Liver (tissue), 3 donors: ENCODE measurements around the gene PALLD.

Experiments used
- FOXA1 ChIP-seq: IDR thresholded peaks from 2 replicates; pipeline ENCODE4 v1.6.1; 2016; ENCODE audit warnings: antibody characterized with exemption
- FOXA2 ChIP-seq: IDR thresholded peaks from 2 replicates; pipeline ENCODE4 v1.6.1; 2016; ENCODE audit warnings: antibody characterized with exemption
- JUND ChIP-seq, 2 donors: IDR thresholded peaks; 2 replicates each; pipeline ENCODE4 v1.6.1; 2016; ENCODE audit warnings: antibody characterized with exemption in 2 of 2
- NR2F2 ChIP-seq: IDR thresholded peaks from 2 replicates; pipeline ENCODE4 v1.6.1; 2016; ENCODE audit warnings: antibody characterized with exemption
- RAD21 ChIP-seq, 2 donors: IDR thresholded peaks; 2 replicates each; pipeline ENCODE4 v1.6.1; 2016; ENCODE audit warnings: antibody characterized with exemption in 2 of 2, mild to moderate bottlenecking in 2 of 2
- RXRA ChIP-seq, 2 donors: IDR thresholded peaks; 2 replicates each; pipeline ENCODE4 v1.6.1; 2017 to 2018; ENCODE audit warnings: antibody characterized with exemption in 2 of 2, mild to moderate bottlenecking in 1 of 2
- TAF1 ChIP-seq: conservative IDR thresholded peaks from 2 replicates; pipeline ENCODE4 v1.6.1; 2016; ENCODE audit warnings: antibody characterized with exemption, mild to moderate bottlenecking
- TF ChIP-seq, protein P1 (sequence below): IDR thresholded peaks from 2 replicates; pipeline ENCODE4 v1.6.1; 2016; ENCODE audit warnings: antibody characterized with exemption
- TF ChIP-seq, protein P2 (sequence below): IDR thresholded peaks from 2 replicates; pipeline ENCODE4 v1.6.1; 2016; ENCODE audit warnings: antibody characterized with exemption
- TF ChIP-seq, protein P3 (sequence below): fragments of 150-350 bp; IDR thresholded peaks from 2 replicates; pipeline ENCODE4 v1.5.1; 2017; ENCODE audit warnings: improper control_type of control experiment, low read depth, low read length; ENCODE audit not compliant: missing input control
- TF ChIP-seq, protein P4 (sequence below): IDR thresholded peaks from 2 replicates; pipeline ENCODE4 v1.6.1; 2016; ENCODE audit warnings: antibody characterized with exemption, mild to moderate bottlenecking
- TF ChIP-seq, protein P5 (sequence below): IDR thresholded peaks from 2 replicates; pipeline ENCODE4 v1.6.1; 2016; ENCODE audit warnings: antibody characterized with exemption
- donor health status: healthy.
- donor health status: healthy.

DNA sequence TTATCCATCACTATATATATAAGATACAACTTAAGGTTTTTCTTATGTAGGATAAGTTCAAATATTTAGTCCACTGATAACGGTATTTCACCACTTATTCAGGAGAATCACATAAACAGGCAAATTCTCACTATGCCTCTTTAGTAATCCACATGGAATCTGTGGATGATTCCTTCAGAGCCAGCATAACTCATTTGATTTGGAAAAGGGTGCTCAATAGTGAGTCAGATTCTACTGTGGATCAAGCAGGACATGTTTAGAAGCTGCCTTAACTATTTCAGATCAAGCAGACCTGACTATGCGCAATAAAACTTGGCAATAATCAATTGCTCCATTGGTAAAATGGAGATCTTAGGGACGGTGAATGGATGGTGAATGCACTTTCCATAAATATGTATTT lies 329.1 kb downstream of the PALLD start:
- TF ChIP-seq, protein P1, sequence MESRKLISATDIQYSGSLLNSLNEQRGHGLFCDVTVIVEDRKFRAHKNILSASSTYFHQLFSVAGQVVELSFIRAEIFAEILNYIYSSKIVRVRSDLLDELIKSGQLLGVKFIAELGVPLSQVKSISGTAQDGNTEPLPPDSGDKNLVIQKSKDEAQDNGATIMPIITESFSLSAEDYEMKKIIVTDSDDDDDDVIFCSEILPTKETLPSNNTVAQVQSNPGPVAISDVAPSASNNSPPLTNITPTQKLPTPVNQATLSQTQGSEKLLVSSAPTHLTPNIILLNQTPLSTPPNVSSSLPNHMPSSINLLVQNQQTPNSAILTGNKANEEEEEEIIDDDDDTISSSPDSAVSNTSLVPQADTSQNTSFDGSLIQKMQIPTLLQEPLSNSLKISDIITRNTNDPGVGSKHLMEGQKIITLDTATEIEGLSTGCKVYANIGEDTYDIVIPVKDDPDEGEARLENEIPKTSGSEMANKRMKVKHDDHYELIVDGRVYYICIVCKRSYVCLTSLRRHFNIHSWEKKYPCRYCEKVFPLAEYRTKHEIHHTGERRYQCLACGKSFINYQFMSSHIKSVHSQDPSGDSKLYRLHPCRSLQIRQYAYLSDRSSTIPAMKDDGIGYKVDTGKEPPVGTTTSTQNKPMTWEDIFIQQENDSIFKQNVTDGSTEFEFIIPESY, result no peak
- TF ChIP-seq, protein P2, sequence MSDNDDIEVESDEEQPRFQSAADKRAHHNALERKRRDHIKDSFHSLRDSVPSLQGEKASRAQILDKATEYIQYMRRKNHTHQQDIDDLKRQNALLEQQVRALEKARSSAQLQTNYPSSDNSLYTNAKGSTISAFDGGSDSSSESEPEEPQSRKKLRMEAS, result no peak
- TF ChIP-seq RXRA (IDR thresholded peaks at IDR 0.05), result no peak
- TF ChIP-seq, protein P3, sequence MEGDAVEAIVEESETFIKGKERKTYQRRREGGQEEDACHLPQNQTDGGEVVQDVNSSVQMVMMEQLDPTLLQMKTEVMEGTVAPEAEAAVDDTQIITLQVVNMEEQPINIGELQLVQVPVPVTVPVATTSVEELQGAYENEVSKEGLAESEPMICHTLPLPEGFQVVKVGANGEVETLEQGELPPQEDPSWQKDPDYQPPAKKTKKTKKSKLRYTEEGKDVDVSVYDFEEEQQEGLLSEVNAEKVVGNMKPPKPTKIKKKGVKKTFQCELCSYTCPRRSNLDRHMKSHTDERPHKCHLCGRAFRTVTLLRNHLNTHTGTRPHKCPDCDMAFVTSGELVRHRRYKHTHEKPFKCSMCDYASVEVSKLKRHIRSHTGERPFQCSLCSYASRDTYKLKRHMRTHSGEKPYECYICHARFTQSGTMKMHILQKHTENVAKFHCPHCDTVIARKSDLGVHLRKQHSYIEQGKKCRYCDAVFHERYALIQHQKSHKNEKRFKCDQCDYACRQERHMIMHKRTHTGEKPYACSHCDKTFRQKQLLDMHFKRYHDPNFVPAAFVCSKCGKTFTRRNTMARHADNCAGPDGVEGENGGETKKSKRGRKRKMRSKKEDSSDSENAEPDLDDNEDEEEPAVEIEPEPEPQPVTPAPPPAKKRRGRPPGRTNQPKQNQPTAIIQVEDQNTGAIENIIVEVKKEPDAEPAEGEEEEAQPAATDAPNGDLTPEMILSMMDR, result no peak
- no peak for TF ChIP-seq FOXA1
- no peak for TF ChIP-seq FOXA2
- TF ChIP-seq, protein P4, sequence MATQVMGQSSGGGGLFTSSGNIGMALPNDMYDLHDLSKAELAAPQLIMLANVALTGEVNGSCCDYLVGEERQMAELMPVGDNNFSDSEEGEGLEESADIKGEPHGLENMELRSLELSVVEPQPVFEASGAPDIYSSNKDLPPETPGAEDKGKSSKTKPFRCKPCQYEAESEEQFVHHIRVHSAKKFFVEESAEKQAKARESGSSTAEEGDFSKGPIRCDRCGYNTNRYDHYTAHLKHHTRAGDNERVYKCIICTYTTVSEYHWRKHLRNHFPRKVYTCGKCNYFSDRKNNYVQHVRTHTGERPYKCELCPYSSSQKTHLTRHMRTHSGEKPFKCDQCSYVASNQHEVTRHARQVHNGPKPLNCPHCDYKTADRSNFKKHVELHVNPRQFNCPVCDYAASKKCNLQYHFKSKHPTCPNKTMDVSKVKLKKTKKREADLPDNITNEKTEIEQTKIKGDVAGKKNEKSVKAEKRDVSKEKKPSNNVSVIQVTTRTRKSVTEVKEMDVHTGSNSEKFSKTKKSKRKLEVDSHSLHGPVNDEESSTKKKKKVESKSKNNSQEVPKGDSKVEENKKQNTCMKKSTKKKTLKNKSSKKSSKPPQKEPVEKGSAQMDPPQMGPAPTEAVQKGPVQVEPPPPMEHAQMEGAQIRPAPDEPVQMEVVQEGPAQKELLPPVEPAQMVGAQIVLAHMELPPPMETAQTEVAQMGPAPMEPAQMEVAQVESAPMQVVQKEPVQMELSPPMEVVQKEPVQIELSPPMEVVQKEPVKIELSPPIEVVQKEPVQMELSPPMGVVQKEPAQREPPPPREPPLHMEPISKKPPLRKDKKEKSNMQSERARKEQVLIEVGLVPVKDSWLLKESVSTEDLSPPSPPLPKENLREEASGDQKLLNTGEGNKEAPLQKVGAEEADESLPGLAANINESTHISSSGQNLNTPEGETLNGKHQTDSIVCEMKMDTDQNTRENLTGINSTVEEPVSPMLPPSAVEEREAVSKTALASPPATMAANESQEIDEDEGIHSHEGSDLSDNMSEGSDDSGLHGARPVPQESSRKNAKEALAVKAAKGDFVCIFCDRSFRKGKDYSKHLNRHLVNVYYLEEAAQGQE, result no peak
- no peak for TF ChIP-seq RAD21 (IDR thresholded peaks at IDR 0.05)
- TF ChIP-seq, protein P5, sequence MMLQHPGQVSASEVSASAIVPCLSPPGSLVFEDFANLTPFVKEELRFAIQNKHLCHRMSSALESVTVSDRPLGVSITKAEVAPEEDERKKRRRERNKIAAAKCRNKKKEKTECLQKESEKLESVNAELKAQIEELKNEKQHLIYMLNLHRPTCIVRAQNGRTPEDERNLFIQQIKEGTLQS, result no peak
- no peak for TF ChIP-seq NR2F2
- TF ChIP-seq TAF1, result no peak
- TF ChIP-seq JUND (IDR thresholded peaks at IDR 0.05), result no peak
